ENCODE data around the gene RPS21. TPM values are rescaled to one million over a fixed set of nuclear protein-coding genes. Genes with fewer than 3 reads are reported as not detected.

Gene RPS21
- total and polyA plus RNA-seq, 9 of the 15 experiments (the other 6 are each of a cell fraction or from before 2014, with no cell fraction given), result 1,380 to 5,647 (median 3,091) TPM

DNA sequence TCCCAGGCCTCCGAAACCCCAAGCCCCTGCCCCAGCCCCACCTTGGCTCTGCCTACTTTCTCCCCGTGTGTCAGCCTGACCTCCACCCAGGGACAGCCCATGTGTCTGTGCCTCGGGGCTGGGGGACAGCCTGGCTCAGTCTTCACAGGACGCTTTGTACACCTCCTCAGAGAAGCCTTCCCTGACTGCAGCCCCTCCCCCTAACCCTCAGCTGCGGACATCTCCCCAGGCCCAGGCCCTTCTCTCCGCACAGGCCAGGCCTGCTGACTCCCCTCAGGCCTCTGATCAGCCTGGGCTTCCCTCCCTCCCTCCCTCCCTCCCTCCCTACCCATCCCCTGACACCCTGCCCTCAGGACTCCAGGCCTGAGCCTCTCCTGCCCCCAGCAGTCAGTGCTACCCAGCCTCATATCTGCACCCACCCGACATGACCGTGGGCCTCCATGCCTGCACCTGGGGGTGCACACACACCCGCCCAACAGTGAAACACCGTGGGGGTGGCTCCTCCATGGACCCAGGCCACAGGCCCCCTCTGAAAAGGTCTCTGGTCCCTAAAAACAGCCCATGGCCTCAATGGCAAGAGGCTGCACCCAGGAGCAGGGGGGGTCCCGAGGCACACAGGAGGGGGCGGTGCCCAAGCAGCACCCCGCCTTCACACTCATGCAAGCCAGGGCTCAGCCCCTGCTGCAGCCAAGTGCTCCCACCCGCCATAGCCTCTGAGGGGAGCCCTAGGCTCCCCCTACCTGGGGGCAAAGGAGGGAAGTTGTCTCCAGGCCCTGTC, 32.7 kb upstream of the RPS21 start:
- H3K79me2 ChIP-seq (ENCODE audit: control insufficient read depth, insufficient read depth, low read length), result peaks cover 47% of the 10 kb centered on the region
- no peaks in the 10 kb centered on the region for H3K9me3 ChIP-seq (replicated peaks; ENCODE audit: control insufficient read depth, insufficient read depth, low read depth, low read length)
- in situ Hi-C loops (cut with MboI), result no loop called here
- ATAC-seq (no peak), FAIRE-seq (no peak), DNase-seq (ENCODE audit: extremely low read depth in 1 of 4, low spot score in 3 of 4) (no peak)
- 68% methylated on average over 10 of the region's 14 CpGs for WGBS (ENCODE audit: insufficient coverage, low coverage, missing lambda C conversion rate)
- ChIA-PET CTCF (ENCODE audit: low intra/inter-chr PET ratio) (no interaction called here), POLR2A (interaction anchor here (1.0 kb wide), 1 partner anchor 13 kb away, joined by 4 read pairs; no protein-coding TSS in a partner anchor)
- H4K20me1 ChIP-seq (replicated peaks; ENCODE audit: control insufficient read depth, insufficient read depth, low read length), result 0 out of 2 replicates have a peak, but pooled peaks cover 3% of the 10 kb centered on the region
- H3K4me3 ChIP-seq, result no peak overlapping the region
- no peak overlapping the region for H3K27ac ChIP-seq (ENCODE audit: extremely low read depth, low read depth, low read length)
- peaks cover 26 to 85% of the 10 kb centered on the region in 2 experiments for H3K4me1 ChIP-seq (replicated peaks in 1 of 2; ENCODE audit: control insufficient read depth in 2 of 2, insufficient read depth in 2 of 2, low read length in 2 of 2)
- peaks cover 2% of the 10 kb centered on the region for H3K9me1 ChIP-seq (ENCODE audit: control insufficient read depth, insufficient read depth, low read length)
- H3K4me2 ChIP-seq (ENCODE audit: insufficient read depth, low read length), result no peak overlapping the region
- intact Hi-C loops (cut with micrococcal nuclease), result no loop called here
- TF ChIP-seq ETV5 (CRISPR knock-in tag; IDR thresholded peaks at IDR 0.05; ENCODE audit: low read depth) (no peak), TOE1 (IDR thresholded peaks at IDR 0.05; ENCODE audit: borderline replicate concordance) (no peak), TOE1 (CRISPR knock-in tag; IDR thresholded peaks at IDR 0.05; ENCODE audit: borderline replicate concordance, low read depth) (no peak), PRMT5 (CRISPR knock-in tag; IDR thresholded peaks at IDR 0.05) (no peak), TAF1 (IDR thresholded peaks at IDR 0.05; ENCODE audit: control insufficient read depth, extremely low read depth, insufficient read depth, low read length, severe bottlenecking) (no peak), GATAD2A (IDR thresholded peaks at IDR 0.05) (no peak), NFATC3 (IDR thresholded peaks at IDR 0.05) (no peak), POLR2AphosphoS5 (IDR thresholded peaks at IDR 0.05; ENCODE audit: control insufficient read depth, insufficient read depth, low read depth, low read length) (no peak), ARID1B (IDR thresholded peaks at IDR 0.05) (no peak), EGR1 (conservative IDR thresholded peaks at IDR 0.05) (no peak), ZFP36 (IDR thresholded peaks at IDR 0.05; ENCODE audit: low read depth, low read length, partially characterized antibody) (peak; percentile 80), KAT2B (IDR thresholded peaks at IDR 0.05; ENCODE audit: low read depth, low read length) (no peak), RBFOX2 (IDR thresholded peaks at IDR 0.05; ENCODE audit: low read depth, low read length) (peak; percentile 25; the same call in 1 of the 2 replicates), KLF10 (CRISPR knock-in tag; IDR thresholded peaks at IDR 0.05) (no peak)
- TF ChIP-seq, protein P1, sequence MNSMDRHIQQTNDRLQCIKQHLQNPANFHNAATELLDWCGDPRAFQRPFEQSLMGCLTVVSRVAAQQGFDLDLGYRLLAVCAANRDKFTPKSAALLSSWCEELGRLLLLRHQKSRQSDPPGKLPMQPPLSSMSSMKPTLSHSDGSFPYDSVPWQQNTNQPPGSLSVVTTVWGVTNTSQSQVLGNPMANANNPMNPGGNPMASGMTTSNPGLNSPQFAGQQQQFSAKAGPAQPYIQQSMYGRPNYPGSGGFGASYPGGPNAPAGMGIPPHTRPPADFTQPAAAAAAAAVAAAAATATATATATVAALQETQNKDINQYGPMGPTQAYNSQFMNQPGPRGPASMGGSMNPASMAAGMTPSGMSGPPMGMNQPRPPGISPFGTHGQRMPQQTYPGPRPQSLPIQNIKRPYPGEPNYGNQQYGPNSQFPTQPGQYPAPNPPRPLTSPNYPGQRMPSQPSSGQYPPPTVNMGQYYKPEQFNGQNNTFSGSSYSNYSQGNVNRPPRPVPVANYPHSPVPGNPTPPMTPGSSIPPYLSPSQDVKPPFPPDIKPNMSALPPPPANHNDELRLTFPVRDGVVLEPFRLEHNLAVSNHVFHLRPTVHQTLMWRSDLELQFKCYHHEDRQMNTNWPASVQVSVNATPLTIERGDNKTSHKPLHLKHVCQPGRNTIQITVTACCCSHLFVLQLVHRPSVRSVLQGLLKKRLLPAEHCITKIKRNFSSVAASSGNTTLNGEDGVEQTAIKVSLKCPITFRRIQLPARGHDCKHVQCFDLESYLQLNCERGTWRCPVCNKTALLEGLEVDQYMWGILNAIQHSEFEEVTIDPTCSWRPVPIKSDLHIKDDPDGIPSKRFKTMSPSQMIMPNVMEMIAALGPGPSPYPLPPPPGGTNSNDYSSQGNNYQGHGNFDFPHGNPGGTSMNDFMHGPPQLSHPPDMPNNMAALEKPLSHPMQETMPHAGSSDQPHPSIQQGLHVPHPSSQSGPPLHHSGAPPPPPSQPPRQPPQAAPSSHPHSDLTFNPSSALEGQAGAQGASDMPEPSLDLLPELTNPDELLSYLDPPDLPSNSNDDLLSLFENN (IDR thresholded peaks at IDR 0.05; ENCODE audit: low read depth in 2 of 2, low read length in 2 of 2), result no peak
- TF ChIP-seq, protein P2, sequence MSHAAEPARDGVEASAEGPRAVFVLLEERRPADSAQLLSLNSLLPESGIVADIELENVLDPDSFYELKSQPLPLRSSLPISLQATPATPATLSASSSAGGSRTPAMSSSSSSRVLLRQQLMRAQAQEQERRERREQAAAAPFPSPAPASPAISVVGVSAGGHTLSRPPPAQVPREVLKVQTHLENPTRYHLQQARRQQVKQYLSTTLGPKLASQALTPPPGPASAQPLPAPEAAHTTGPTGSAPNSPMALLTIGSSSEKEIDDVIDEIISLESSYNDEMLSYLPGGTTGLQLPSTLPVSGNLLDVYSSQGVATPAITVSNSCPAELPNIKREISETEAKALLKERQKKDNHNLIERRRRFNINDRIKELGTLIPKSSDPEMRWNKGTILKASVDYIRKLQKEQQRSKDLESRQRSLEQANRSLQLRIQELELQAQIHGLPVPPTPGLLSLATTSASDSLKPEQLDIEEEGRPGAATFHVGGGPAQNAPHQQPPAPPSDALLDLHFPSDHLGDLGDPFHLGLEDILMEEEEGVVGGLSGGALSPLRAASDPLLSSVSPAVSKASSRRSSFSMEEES (CRISPR knock-in tag; IDR thresholded peaks at IDR 0.05), result no peak
- H2AFZ ChIP-seq (ENCODE audit: low read depth, low read length), result no peak overlapping the region
- H3K36me3 ChIP-seq (ENCODE audit: control insufficient read depth, insufficient read depth, low read length), result peaks cover 71% of the 10 kb centered on the region; the same call in 2 of the 3 replicates
- H3K27me3 ChIP-seq (ENCODE audit: control insufficient read depth in 2 of 2, insufficient read depth in 2 of 2, low read length in 2 of 2), result no peaks in the 10 kb centered on the region
- H3K9ac ChIP-seq (ENCODE audit: insufficient read depth in 1 of 2, low read depth in 2 of 2, low read length in 2 of 2), result peak overlapping the region in 1 of 2 experiments; percentile 73; a peak in 2 of 4 replicates
- BruUV-seq (replicated peaks), result no TSS peak
